ENCODE data around the gene ST6GALNAC6.
"Not testable (repeated sequence)": the region's sequence is repeated elsewhere in the genome, so short reads cannot be mapped to it uniquely, and the experiment has no call there.

ST6GALNAC6 gene

DNA sequence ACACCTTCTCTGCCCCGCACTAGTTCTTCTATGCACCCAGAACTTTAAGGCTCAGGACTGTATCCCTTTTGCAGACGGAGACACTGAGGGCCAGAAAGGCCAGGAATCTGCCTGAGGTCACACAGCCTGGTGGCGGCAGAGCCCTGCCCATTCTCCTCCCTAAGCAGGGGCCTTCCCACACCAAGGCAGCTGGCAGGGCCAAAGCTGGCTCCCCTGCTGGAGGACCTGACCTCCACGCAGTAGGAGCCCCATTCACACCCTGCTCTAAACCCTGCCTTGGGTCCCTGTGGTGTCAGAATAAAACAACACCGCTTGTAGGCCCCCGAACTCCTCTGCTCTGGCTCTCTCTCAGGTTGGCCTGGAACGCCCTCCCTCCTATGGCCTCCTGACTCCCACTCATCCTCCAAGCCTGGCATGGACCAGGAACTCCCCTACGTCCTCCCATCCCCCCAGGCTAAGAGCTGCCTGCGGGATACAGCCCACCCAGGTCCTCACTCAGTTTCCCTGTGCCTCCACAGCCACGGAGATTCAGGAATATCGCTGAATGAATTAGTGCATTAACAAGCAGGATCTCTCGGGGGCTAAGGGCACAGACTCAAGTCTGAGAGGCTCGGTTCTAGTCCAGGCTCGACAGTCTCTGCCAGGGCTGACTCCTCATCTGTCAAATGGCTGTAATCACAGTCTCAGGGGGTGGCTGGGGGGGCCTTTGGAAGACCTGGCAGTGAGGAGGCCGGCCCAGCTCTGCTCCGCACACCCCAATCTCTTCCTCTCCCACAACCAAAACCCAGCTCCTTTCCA is 2.8 kb downstream of the ST6GALNAC6 start:
- Mint-ChIP-seq H3K9me3 (ENCODE audit: low read depth) (peaks cover 6% of the 10 kb centered on the region), H3K4me3 (no peak overlapping the region), H3K27ac (no peak overlapping the region), H3K4me1 (ENCODE audit: low read depth) (peaks cover 21% of the 10 kb centered on the region), H3K36me3 (peaks cover 33% of the 10 kb centered on the region), H3K27me3 (no peaks in the 10 kb centered on the region)

DNA sequence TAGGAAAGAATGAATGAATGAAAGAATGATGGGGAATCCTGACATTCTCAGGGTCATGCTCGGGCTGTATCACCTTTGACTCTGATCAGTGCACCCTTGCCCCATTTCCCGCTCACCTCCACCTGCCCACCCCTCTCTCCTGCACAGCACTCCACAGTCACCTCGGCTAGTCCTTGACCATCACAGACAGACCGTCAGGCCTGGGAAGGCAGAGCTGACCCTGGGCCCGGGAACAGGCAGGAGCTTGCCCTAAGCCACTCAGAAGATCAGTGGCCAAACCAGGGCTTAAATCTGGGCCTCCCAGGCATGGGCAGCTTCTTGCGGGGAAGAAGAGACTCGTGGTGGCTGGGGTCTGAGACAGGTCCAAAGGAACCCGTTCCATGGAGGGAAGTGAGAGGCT is 3.6 kb downstream of the ST6GALNAC6 start:
- Mint-ChIP-seq H3K27ac (no peak overlapping the region), H3K4me3 (peak overlapping the region; percentile 49), H3K27me3 (no peaks in the 10 kb centered on the region), H3K36me3 (peaks cover 33% of the 10 kb centered on the region), H3K4me1 (ENCODE audit: low read depth) (peaks cover 20% of the 10 kb centered on the region), H3K9me3 (ENCODE audit: low read depth) (peaks cover 6% of the 10 kb centered on the region)

DNA sequence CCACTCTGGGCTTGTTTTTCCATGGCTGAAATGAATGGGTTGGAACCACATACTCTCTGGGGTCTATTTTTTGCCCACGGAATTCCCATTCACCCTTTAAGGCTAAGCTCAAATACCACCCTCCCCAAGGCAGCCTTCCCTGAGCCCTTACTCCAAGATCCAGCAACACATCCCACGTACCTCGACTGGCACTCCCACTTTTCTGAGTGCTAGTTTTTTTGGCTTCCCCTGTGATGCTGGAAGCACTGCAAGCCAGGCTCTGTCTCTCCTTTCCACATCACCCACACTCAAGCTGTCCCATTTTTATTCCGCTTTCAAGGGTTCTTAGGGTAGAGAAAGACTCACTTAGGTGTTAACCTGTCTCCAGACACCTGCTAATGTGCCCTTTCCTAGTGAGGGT is 6.0 kb downstream of the ST6GALNAC6 start:
- H3K27ac Mint-ChIP-seq: no peak overlapping the region
- no peaks in the 10 kb centered on the region for H3K27me3 Mint-ChIP-seq
- H3K4me3 Mint-ChIP-seq: no peak overlapping the region
- peaks cover 33% of the 10 kb centered on the region for H3K36me3 Mint-ChIP-seq
- peaks cover 12% of the 10 kb centered on the region for H3K4me1 Mint-ChIP-seq (ENCODE audit: low read depth)
- peaks cover 6% of the 10 kb centered on the region for H3K9me3 Mint-ChIP-seq (ENCODE audit: low read depth)

DNA sequence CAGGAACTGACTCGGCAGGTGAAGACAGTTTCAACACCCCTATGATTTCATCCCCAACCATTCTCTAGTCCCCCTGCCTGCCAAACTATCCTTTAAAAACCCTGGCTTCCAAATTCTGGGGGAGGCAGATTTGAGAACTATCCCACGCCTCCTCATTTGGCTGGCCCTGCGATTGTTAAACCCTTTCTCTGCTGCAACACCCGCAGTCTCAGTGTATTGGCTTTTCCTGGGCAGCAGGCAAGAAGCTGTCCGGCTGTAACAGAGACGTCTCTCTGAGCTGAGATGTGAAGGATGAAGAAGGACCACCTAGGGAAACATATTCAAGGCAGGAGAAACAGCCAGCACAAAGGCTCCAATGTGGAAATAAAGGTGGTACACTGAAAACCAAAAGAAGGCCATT is 6.6 kb downstream of the ST6GALNAC6 start:
- Mint-ChIP-seq H3K36me3 (peaks cover 33% of the 10 kb centered on the region), H3K4me3 (no peak overlapping the region), H3K27ac (peak overlapping the region; percentile 64)

DNA sequence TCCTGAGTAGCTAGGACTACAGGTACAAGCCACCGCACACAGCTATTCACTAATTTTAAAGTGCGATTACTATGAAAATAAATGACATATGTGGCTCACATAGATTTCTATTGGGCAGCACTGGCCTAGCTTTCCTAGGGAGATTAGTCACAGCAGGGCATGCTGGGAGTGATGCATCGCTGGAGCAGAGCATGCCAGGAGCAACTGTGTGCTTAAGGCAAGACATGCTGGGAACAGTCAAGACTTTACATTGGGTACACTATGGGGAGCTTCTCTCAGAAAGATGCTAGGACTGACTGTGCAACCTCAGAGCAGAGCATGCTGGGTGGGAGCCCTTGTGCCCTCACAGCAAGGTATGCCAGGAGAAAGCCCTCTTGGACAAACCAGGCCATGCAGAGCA is 9.3 kb downstream of the ST6GALNAC6 start:
- Mint-ChIP-seq H3K27ac (no peak overlapping the region), H3K27me3 (no peaks in the 10 kb centered on the region), H3K4me3 (no peak overlapping the region), H3K36me3 (peaks cover 22% of the 10 kb centered on the region), H3K4me1 (ENCODE audit: low read depth) (peaks cover 4% of the 10 kb centered on the region), H3K9me3 (ENCODE audit: low read depth) (peaks cover 2% of the 10 kb centered on the region)

More for the DNA sequence above, 6.6 kb downstream of the ST6GALNAC6 start:
- H3K27me3 Mint-ChIP-seq: no peaks in the 10 kb centered on the region
- peaks cover 6% of the 10 kb centered on the region for H3K9me3 Mint-ChIP-seq (ENCODE audit: low read depth)
- H3K4me1 Mint-ChIP-seq (ENCODE audit: low read depth): peaks cover 9% of the 10 kb centered on the region

DNA sequence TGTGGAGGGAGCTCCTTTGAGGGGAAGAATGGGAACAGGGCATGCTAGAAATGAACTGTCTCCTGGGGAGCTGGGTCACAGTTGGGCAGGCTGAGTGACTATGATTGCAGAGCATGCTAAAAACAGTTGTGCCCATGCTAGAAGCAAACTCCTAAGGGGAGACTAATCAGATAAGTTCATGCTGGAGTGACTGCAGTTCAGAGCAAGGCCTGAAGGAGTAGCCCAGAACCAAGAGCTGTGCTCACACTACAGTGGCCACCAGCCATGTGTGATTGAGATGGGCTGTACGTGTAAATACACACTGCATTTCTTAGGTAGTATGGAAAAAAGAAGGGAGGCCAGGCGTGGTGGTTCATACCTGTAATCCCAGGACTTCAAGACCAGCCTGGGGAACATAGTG is 11.6 kb downstream of the ST6GALNAC6 start:
- no peaks in the 10 kb centered on the region for H3K27me3 Mint-ChIP-seq
- no peaks in the 10 kb centered on the region for H3K9me3 Mint-ChIP-seq (ENCODE audit: low read depth)
- peaks cover 5% of the 10 kb centered on the region for H3K36me3 Mint-ChIP-seq
- peaks cover 3% of the 10 kb centered on the region for H3K4me1 Mint-ChIP-seq (ENCODE audit: low read depth)
- H3K27ac Mint-ChIP-seq: no peak overlapping the region
- H3K4me3 Mint-ChIP-seq: no peak overlapping the region

DNA sequence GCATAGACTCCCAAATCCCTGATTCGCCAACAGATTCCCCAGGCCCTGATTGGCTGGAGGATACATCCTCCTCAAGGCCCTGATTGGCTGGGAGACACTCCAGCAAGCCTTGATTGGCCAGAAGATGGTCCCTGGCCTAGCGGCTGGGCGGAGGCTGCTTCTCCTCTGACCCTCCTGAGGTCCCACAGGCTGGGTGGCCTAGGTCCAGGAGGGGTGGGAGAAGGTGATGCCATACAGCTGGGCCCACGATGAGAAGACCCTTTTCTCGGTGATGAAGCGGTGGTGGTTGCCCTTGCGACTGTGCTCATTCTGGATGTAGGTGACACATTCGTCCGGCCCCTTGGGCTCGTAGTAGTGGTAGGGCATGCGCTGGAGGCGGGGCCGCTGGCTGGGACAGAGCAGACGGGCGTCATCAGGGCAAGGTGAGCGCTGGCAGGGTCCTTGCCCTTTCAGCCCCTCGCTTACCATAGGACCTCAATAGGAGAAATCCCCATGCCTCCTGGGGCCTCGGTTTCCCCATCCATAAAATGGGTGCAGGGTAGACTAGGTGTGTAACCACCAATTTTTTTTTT is 12.9 kb downstream of the ST6GALNAC6 start:
- Mint-ChIP-seq H3K4me3 (no peak overlapping the region), H3K27ac (no peak overlapping the region), H3K4me1 (ENCODE audit: low read depth) (peaks cover 3% of the 10 kb centered on the region), H3K36me3 (no peaks in the 10 kb centered on the region), H3K27me3 (no peaks in the 10 kb centered on the region), H3K9me3 (ENCODE audit: low read depth) (no peaks in the 10 kb centered on the region)

DNA sequence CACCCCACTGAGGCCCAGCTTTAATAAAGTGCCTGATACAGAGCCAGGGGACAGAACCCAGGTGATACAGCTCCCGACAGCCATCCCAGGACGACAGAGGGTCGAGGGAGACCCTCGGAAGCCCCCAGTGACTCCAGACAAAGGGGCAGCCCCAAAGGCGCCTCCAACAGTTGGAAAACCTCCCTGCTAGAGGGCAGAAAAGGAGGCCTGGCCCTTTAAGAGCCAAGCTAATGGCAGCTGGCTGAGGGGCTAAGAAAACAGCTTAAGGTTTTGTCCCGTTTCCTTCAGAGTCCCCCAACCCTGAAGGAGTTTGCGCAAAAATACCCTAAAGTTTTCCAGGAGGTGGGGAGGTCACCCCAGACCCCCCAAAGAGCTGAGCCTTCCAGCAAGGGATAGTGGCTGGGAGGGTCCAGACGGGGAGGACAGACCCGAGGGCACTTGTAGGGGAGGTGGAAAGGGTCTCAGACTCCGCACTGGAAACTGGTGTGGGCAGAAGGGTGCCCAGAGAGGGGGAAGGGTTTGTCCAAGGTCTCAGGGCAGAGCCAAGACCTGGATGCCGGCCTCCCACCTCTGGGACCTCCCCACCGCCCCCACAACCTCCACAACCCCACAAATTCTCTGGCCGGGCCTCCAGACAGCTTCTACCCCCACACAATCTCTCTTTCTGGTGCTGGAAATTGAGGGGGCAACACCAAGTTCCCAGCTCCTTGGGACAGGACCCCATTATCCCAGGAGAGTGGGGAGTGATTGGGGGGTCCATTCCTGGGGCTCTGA is 13.7 kb downstream of the ST6GALNAC6 start:
- Mint-ChIP-seq H3K9me3 (ENCODE audit: low read depth) (no peaks in the 10 kb centered on the region), H3K4me3 (no peak overlapping the region), H3K27me3 (no peaks in the 10 kb centered on the region), H3K4me1 (ENCODE audit: low read depth) (peaks cover 1% of the 10 kb centered on the region), H3K27ac (no peak overlapping the region), H3K36me3 (no peaks in the 10 kb centered on the region)

DNA sequence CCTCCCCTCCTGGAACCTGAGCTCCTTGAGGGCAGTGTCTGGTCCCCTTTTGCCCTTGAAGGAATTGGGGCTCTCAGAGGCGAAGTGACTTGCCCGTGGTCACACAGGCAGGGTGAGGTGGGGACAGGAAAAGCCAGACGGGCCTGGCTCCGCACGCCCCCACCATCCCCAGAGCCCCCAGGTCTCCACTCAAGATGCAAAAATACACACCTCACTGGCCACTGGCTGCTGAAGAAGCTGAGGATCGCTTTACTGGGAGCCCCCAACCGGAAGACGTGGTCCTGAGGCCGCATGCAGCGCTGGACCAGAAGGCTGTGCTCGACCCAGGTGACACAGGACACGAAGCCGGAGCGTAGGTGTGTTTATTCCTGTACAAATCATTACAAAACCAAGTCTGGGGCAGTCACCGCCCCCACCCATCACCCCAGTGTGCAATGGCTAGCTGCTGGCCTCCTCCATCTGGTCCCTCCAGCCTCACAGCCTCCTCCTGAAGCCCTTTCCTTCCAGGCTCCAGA is 14.4 kb downstream of the ST6GALNAC6 start:
- Mint-ChIP-seq H3K27ac (no peak overlapping the region), H3K27me3 (no peaks in the 10 kb centered on the region), H3K9me3 (ENCODE audit: low read depth) (no peaks in the 10 kb centered on the region), H3K4me3 (no peak overlapping the region), H3K36me3 (no peaks in the 10 kb centered on the region), H3K4me1 (ENCODE audit: low read depth) (peaks cover 1% of the 10 kb centered on the region)

DNA sequence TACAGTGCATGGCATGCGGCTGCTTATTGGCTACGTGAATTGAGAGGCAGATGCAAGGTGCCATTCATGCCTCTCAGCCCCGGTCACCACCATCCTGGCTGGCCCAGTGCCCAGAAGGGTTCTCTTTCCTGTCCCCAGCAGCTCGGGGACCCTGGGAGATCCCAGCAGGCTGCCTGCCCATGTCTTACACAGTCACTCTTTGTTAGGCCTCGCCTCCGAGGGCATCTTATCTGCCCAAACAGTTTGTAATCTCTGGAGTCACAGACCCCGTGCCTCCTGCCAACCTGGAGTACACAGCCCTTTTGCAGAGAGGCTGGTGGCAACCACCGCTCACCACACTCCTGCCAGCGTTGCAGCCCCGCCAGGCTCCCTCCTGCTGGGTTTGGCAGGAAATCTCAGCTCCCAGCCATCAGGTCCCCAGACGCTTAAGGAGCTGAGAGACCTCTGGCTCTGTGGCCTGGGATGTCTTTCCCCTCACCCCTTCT is 14.9 kb downstream of the ST6GALNAC6 start:
- H3K9me3 Mint-ChIP-seq (ENCODE audit: low read depth): no peaks in the 10 kb centered on the region
- H3K27ac Mint-ChIP-seq: no peak overlapping the region
- no peaks in the 10 kb centered on the region for H3K36me3 Mint-ChIP-seq
- peaks cover 1% of the 10 kb centered on the region for H3K4me1 Mint-ChIP-seq (ENCODE audit: low read depth)
- no peaks in the 10 kb centered on the region for H3K27me3 Mint-ChIP-seq
- H3K4me3 Mint-ChIP-seq: no peak overlapping the region

DNA sequence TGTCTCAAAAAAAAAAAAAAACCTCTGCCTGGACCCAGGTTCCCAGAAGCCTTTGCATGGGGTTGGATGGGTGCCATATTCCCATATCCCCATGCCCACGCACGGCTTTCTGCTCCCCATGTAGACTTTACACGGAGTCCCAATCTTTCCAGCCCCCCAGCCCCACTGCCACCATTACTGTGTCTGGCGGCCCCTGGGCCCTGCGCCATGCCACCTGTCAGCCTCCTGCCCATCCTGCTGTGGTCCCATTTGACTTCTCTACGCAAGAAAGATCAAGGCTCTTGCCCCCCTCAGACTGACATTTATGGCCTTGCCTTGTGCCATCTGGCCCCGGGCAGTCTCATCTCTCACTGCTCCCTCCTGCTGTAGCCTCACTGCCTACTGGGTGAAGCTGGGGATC is 15.4 kb downstream of the ST6GALNAC6 start:
- H3K27me3 Mint-ChIP-seq: no peaks in the 10 kb centered on the region
- H3K27ac Mint-ChIP-seq: no peak overlapping the region
- H3K4me1 Mint-ChIP-seq (ENCODE audit: low read depth): peaks cover 1% of the 10 kb centered on the region
- no peak overlapping the region for H3K4me3 Mint-ChIP-seq
- H3K9me3 Mint-ChIP-seq (ENCODE audit: low read depth): no peaks in the 10 kb centered on the region
- no peaks in the 10 kb centered on the region for H3K36me3 Mint-ChIP-seq

DNA sequence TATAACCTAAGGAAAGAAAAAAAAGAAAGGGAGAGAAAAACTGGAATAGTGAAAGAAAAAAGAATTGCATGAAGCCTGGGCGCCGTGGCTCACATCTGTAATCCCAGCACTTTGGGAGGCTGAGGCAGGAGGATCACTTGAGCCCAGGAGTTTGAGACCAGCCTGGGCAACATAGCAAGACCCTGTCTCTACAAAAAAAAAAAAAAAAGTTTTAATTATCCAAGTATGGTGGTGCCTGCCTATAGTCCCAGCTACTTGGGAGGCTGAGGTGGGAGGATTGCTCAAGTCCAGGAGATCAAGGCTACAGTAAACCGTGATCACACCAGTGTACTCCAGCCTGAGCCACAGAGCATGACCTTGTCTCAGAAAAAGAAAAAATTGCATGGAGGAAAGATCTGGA is 17.7 kb downstream of the ST6GALNAC6 start:
- H3K27ac Mint-ChIP-seq; H3K9me3 Mint-ChIP-seq (ENCODE audit: low read depth); H3K4me1 Mint-ChIP-seq (ENCODE audit: low read depth); H3K4me3 Mint-ChIP-seq; H3K36me3 Mint-ChIP-seq; H3K27me3 Mint-ChIP-seq: not testable (repeated sequence)

DNA sequence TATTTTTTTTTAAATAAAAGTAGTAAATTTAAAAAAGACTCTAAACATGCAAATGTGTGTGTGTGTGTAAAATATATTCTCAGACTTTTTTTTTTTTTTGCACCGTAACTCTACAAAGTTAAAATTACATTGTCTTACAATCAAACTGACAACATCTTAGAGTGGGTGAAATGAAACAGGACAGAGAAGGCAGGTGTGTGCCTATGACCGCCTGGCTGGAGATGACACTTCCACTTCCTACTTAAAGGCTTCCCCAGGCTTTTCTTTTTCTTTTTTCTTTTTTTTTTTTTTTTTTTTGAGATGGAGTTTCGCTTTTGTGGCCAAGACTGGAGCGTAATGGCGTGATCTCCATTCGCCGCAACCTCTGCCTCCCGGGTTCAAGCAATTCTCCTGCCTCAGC is 19.3 kb downstream of the ST6GALNAC6 start:
- no peak overlapping the region for H3K27ac Mint-ChIP-seq

DNA sequence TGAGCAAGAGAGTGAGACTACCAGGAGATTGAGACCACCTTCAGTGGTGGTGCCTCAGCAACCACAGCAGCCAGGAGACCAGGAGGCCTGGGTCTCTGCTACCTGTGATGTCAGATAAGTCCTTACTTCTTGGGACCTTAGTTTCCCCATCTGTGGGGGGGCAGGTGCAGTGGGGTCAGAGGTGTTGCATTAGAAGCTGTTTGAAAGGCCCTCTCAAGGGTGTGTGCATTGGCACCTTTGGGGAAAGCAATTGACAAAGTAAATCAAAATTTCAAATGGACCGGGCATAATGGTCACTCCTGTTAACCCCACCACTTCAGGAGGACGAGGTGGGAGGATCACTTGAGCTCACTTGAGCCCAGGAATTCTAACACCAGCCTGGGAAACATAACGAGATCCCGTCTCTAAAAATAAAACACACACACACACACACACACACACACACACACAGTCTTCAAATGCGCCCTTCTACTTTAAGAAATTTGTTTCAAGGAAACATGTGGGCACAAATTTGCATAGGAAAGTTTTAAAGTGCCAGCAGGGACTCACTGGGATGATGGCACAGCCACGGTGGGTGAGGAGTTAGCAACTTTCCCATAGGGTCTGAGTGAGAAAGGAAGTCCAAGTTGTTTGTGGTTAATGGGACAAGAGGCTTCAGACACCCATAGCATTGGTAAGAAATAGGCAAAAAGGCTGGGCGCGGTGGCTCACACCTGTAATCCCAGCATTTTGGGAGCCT is 20.6 kb downstream of the ST6GALNAC6 start:
- no peaks in the 10 kb centered on the region for H3K36me3 Mint-ChIP-seq
- H3K27me3 Mint-ChIP-seq: no peaks in the 10 kb centered on the region
- no peak overlapping the region for H3K27ac Mint-ChIP-seq
- peaks cover 3% of the 10 kb centered on the region for H3K4me1 Mint-ChIP-seq (ENCODE audit: low read depth)
- H3K4me3 Mint-ChIP-seq: no peak overlapping the region
- no peaks in the 10 kb centered on the region for H3K9me3 Mint-ChIP-seq (ENCODE audit: low read depth)

More for the DNA sequence above, 19.3 kb downstream of the ST6GALNAC6 start:
- H3K4me1 Mint-ChIP-seq (ENCODE audit: low read depth): peaks cover 3% of the 10 kb centered on the region
- H3K9me3 Mint-ChIP-seq (ENCODE audit: low read depth): no peaks in the 10 kb centered on the region
- H3K27me3 Mint-ChIP-seq: no peaks in the 10 kb centered on the region
- no peaks in the 10 kb centered on the region for H3K36me3 Mint-ChIP-seq
- no peak overlapping the region for H3K4me3 Mint-ChIP-seq

Data from activated naive CD8-positive, alpha-beta T cell (primary cell).